ENCODE measurements around the gene MUC20.

MUC20 gene

GRCh38 chr3:195696632-195697278 is 24.0 kb upstream of the MUC20 start:
- Histone ChIP-seq H3K27me3 (ENCODE audit: insufficient read depth, low read depth) (no peaks in the 10 kb centered on the region), H3K4me1 (ENCODE audit: low read depth, poor library complexity, severe bottlenecking) (no peaks in the 10 kb centered on the region), H2AFZ (ENCODE audit: low read depth) (no peak overlapping the region), H4K20me1 (ENCODE audit: insufficient read depth) (no peaks in the 10 kb centered on the region), H3K27ac (no peak overlapping the region), H3K79me2 (ENCODE audit: insufficient read depth, low read depth) (no peaks in the 10 kb centered on the region), H3K4me3 (IDR thresholded peaks at IDR 0.05; ENCODE audit: insufficient read depth, low read depth, low read length) (no peak overlapping the region), H3K36me3 (ENCODE audit: insufficient read depth) (no peaks in the 10 kb centered on the region), H3K9ac (no peak overlapping the region), H3K4me2 (no peak overlapping the region)
- no peak for TF ChIP-seq CTCF (conservative IDR thresholded peaks at IDR 0.05; ENCODE audit: low read depth, low read length)

- Histone ChIP-seq H4K20me1 (ENCODE audit: insufficient read depth) (no peaks in the 10 kb centered on the region), H3K79me2 (ENCODE audit: insufficient read depth, low read depth) (no peaks in the 10 kb centered on the region), H3K9ac (no peak overlapping the region), H2AFZ (ENCODE audit: low read depth) (no peak overlapping the region), H3K27me3 (ENCODE audit: insufficient read depth, low read depth) (no peaks in the 10 kb centered on the region), H3K4me3 (IDR thresholded peaks at IDR 0.05; ENCODE audit: insufficient read depth, low read depth, low read length) (no peak overlapping the region), H3K27ac (no peak overlapping the region), H3K4me2 (no peak overlapping the region), H3K4me1 (ENCODE audit: low read depth, poor library complexity, severe bottlenecking) (no peaks in the 10 kb centered on the region), H3K36me3 (ENCODE audit: insufficient read depth) (no peaks in the 10 kb centered on the region)
- TF ChIP-seq CTCF (conservative IDR thresholded peaks at IDR 0.05; ENCODE audit: low read depth, low read length), result no peak
Measured at GRCh38 chr3:195697582-195698324, 23.0 kb upstream of the MUC20 start.

GRCh38 chr3:195698325-195698646 is 22.5 kb upstream of the MUC20 start:
- Histone ChIP-seq H3K4me3 (IDR thresholded peaks at IDR 0.05; ENCODE audit: insufficient read depth, low read depth, low read length) (no peak overlapping the region), H4K20me1 (ENCODE audit: insufficient read depth) (no peaks in the 10 kb centered on the region), H3K36me3 (ENCODE audit: insufficient read depth) (no peaks in the 10 kb centered on the region), H3K27ac (no peak overlapping the region), H3K9ac (no peak overlapping the region), H3K79me2 (ENCODE audit: insufficient read depth, low read depth) (no peaks in the 10 kb centered on the region), H3K4me1 (ENCODE audit: low read depth, poor library complexity, severe bottlenecking) (no peaks in the 10 kb centered on the region), H3K27me3 (ENCODE audit: insufficient read depth, low read depth) (no peaks in the 10 kb centered on the region), H2AFZ (ENCODE audit: low read depth) (no peak overlapping the region), H3K4me2 (no peak overlapping the region)
- TF ChIP-seq CTCF (conservative IDR thresholded peaks at IDR 0.05; ENCODE audit: low read depth, low read length), result no peak

- Histone ChIP-seq H3K27me3 (ENCODE audit: insufficient read depth, low read depth) (no peaks in the 10 kb centered on the region), H3K27ac (no peak overlapping the region), H3K4me1 (ENCODE audit: low read depth, poor library complexity, severe bottlenecking) (no peaks in the 10 kb centered on the region), H3K36me3 (ENCODE audit: insufficient read depth) (no peaks in the 10 kb centered on the region), H3K79me2 (ENCODE audit: insufficient read depth, low read depth) (no peaks in the 10 kb centered on the region), H4K20me1 (ENCODE audit: insufficient read depth) (no peaks in the 10 kb centered on the region), H3K4me2 (no peak overlapping the region), H3K4me3 (IDR thresholded peaks at IDR 0.05; ENCODE audit: insufficient read depth, low read depth, low read length) (no peak overlapping the region), H2AFZ (ENCODE audit: low read depth) (no peak overlapping the region), H3K9ac (no peak overlapping the region)
- TF ChIP-seq CTCF (conservative IDR thresholded peaks at IDR 0.05; ENCODE audit: low read depth, low read length), result no peak
Measured at GRCh38 chr3:195698647-195699387, 22.0 kb upstream of the MUC20 start.

Data from KMS-11 (cell line).